Endodermal cell (in vitro differentiated cells): ENCODE measurements around the gene CCDC112. TPM values are rescaled to one million over a fixed set of nuclear protein-coding genes. Genes with fewer than 3 reads are reported as not detected.

ENCODE experiments used
- DNase-seq: peaks from one replicate; pipeline ENCODE4 v3.0.0-alpha.2; 2017
- H3K27ac ChIP-seq: 2 replicates; pipeline ENCODE4 v1.5.1; 2013; ENCODE audit warnings: mild to moderate bottlenecking, low read depth, low read length, moderate library complexity
- H3K27me3 ChIP-seq: 2 replicates; pipeline ENCODE4 v1.6.1; 2013; ENCODE audit warnings: mild to moderate bottlenecking, low read length, moderate library complexity; ENCODE audit not compliant: insufficient read depth, control insufficient read depth, poor library complexity, severe bottlenecking
- H3K36me3 ChIP-seq: 2 replicates; pipeline ENCODE4 v1.7.0; 2013; ENCODE audit warnings: mild to moderate bottlenecking, low read length, moderate library complexity; ENCODE audit not compliant: control insufficient read depth, insufficient read depth
- H3K4me1 ChIP-seq: one replicate; pipeline ENCODE4 v1.7.0; 2013; ENCODE audit warnings: low read length; ENCODE audit not compliant: control insufficient read depth, insufficient read depth
- H3K4me3 ChIP-seq: 2 replicates; pipeline ENCODE4 v1.5.1; 2013; ENCODE audit warnings: mild to moderate bottlenecking, low read length, moderate library complexity
- H3K9ac ChIP-seq: 2 replicates; pipeline ENCODE4 v1.6.1; 2013; ENCODE audit warnings: mild to moderate bottlenecking, low read length, moderate library complexity; ENCODE audit not compliant: poor library complexity, severe bottlenecking; ENCODE audit errors: extremely low read depth
- H3K9me3 ChIP-seq: 2 replicates; pipeline ENCODE4 v1.6.1; 2013; ENCODE audit warnings: mild to moderate bottlenecking, low read length, moderate library complexity; ENCODE audit not compliant: control insufficient read depth
- H3K27ac Mint-ChIP-seq: 2 replicates; pipeline ENCODE4 v1.8.0; 2020; ENCODE audit warnings: mixed read lengths
- H3K27me3 Mint-ChIP-seq: 2 replicates; pipeline ENCODE4 v1.8.0; 2021; ENCODE audit warnings: mild to moderate bottlenecking, mixed read lengths; ENCODE audit not compliant: insufficient read depth
- H3K36me3 Mint-ChIP-seq: 2 replicates; pipeline ENCODE4 v1.8.0; 2020; ENCODE audit warnings: low read depth, mixed read lengths
- H3K4me1 Mint-ChIP-seq: 2 replicates; pipeline ENCODE4 v1.8.0; 2020; ENCODE audit warnings: mixed read lengths
- H3K4me3 Mint-ChIP-seq: 2 replicates; pipeline ENCODE4 v1.8.0; 2020; ENCODE audit warnings: mild to moderate bottlenecking, moderate library complexity, mixed read lengths
- H3K9me3 Mint-ChIP-seq: 2 replicates; pipeline ENCODE4 v1.8.0; 2020; ENCODE audit warnings: mild to moderate bottlenecking, mixed read lengths
- WGBS, 2 experiments: methylation state at CpG; one replicate each; pipeline versions ENCODE4 v1.1.5 to v1.1.7; 2013; ENCODE audit warnings: missing lambda C conversion rate in 2 of 2, mixed read lengths in 1 of 2; ENCODE audit not compliant: insufficient coverage in 1 of 2, insufficient read length in 1 of 2; 5-methylcytosine and 5-hydroxymethylcytosine counted together
- total RNA-seq, 2 donors: library from RNA; stranded (reverse); fragmentation: NEBNext Ultra II Directional in 1 of 2; extraction: Animal tissue kit (Norgen Biotek cat#: 25700) in 1 of 2; gene quantifications; 2 replicates in 1 of 2; 3 replicates in 1 of 2; pipeline ENCODE4 v1.2.1, GENCODE V29; 2021
- TF ChIP-seq, protein P1 (sequence below): fragments of 200-600 bp; sonication (generic); conservative IDR thresholded peaks from 2 replicates; pipeline ENCODE4 v1.5.0; 2021; ENCODE audit warnings: antibody characterized with exemption, mild to moderate bottlenecking

Gene CCDC112
- total RNA-seq, 2 donors from 2014 or later = 6.8 to 7.3 TPM

DNA sequence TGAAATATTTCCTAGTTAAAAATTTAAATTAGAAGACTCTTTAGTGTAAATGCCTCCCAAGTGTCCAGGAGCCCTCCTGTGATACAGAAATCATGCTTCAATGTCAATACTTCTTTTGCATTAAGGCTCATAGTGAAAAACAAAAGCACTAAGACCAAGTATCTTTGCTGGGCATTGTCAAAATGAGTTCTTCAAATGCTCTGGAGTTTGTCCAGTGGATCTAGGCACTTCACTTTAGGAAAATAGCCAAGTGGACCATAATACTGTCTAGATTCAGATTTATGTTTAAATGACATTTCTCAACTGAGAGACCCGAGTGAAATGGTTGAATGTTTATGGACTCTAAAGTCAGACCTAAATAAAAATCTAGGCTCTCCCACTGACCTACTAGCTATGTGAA, 21.3 kb upstream of the CCDC112 start:
- Histone ChIP-seq H3K9me3 (no peaks in the 10 kb centered on the region), H3K4me3 (no peak overlapping the region), H3K27me3 (no peaks in the 10 kb centered on the region), H3K4me1 (no peaks in the 10 kb centered on the region), H3K27ac (no peak overlapping the region), H3K9ac (no peak overlapping the region), H3K36me3 (no peaks in the 10 kb centered on the region)
- Mint-ChIP-seq H3K27me3 (no peaks in the 10 kb centered on the region), H3K27ac (no peak overlapping the region), H3K4me3 (no peak overlapping the region), H3K36me3 (no peaks in the 10 kb centered on the region), H3K4me1 (peaks cover 11% of the 10 kb centered on the region), H3K9me3 (no peaks in the 10 kb centered on the region)
- TF ChIP-seq, protein P1, sequence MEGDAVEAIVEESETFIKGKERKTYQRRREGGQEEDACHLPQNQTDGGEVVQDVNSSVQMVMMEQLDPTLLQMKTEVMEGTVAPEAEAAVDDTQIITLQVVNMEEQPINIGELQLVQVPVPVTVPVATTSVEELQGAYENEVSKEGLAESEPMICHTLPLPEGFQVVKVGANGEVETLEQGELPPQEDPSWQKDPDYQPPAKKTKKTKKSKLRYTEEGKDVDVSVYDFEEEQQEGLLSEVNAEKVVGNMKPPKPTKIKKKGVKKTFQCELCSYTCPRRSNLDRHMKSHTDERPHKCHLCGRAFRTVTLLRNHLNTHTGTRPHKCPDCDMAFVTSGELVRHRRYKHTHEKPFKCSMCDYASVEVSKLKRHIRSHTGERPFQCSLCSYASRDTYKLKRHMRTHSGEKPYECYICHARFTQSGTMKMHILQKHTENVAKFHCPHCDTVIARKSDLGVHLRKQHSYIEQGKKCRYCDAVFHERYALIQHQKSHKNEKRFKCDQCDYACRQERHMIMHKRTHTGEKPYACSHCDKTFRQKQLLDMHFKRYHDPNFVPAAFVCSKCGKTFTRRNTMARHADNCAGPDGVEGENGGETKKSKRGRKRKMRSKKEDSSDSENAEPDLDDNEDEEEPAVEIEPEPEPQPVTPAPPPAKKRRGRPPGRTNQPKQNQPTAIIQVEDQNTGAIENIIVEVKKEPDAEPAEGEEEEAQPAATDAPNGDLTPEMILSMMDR = no peak
- no peak for DNase-seq
- 94 to 100% methylated on average over 1 of the region's 1 CpG for WGBS, 2 experiments

DNA sequence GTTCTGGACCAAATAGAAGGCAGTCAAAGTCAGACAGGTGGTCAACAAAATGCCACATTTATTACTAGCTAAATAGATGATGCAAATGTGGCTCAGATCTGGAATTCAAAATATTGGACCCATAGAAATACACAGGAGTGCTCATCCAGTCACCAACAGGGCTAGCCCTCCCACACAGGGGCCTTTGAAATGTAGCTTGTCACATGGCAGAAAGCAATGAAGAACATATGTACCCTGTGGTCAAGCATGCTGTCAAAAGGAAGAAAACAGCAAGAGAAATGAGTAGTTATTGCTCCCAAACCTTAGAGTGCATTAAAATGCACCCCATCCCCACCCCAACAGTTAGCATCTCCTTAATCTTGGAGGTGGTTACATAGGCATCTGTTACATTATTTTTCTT, 20.9 kb upstream of the CCDC112 start:
- H3K27ac Mint-ChIP-seq = no peak overlapping the region
- no peaks in the 10 kb centered on the region for H3K36me3 ChIP-seq
- H3K27ac ChIP-seq = no peak overlapping the region
- TF ChIP-seq, protein P1 = no peak
- H3K27me3 Mint-ChIP-seq = no peaks in the 10 kb centered on the region
- H3K4me3 ChIP-seq = no peak overlapping the region
- H3K4me1 Mint-ChIP-seq = peaks cover 11% of the 10 kb centered on the region
- H3K27me3 ChIP-seq = no peaks in the 10 kb centered on the region
- no peak overlapping the region for H3K9ac ChIP-seq
- no peaks in the 10 kb centered on the region for H3K36me3 Mint-ChIP-seq
- H3K4me1 ChIP-seq = no peaks in the 10 kb centered on the region
- H3K4me3 Mint-ChIP-seq = no peak overlapping the region
- no peaks in the 10 kb centered on the region for H3K9me3 Mint-ChIP-seq
- no peak for DNase-seq
- H3K9me3 ChIP-seq = no peaks in the 10 kb centered on the region

- no peaks in the 10 kb centered on the region for H3K9me3 Mint-ChIP-seq
- Histone ChIP-seq H3K27me3 (no peaks in the 10 kb centered on the region), H3K9ac (no peak overlapping the region), H3K36me3 (no peaks in the 10 kb centered on the region), H3K9me3 (no peaks in the 10 kb centered on the region), H3K27ac (no peak overlapping the region), H3K4me1 (no peaks in the 10 kb centered on the region), H3K4me3 (no peak overlapping the region)
- H3K27me3 Mint-ChIP-seq = no peaks in the 10 kb centered on the region
- no peaks in the 10 kb centered on the region for H3K36me3 Mint-ChIP-seq
- WGBS, 2 experiments = 88 to 100% methylated on average over 1 to 3 of the region's 3 CpGs
- H3K4me3 Mint-ChIP-seq = no peak overlapping the region
- TF ChIP-seq, protein P1 = no peak
- DNase-seq = no peak
- H3K27ac Mint-ChIP-seq = no peak overlapping the region
- peaks cover 13% of the 10 kb centered on the region for H3K4me1 Mint-ChIP-seq
Observed at GRCh38 chr5:115313632-115314031, 17.2 kb upstream of the CCDC112 start.
